GM10847 (cell line): ENCODE results near the gene DPP10.

Experiments
- POLR2A ChIP-seq: IDR thresholded peaks from 2 replicates; pipeline ENCODE4 v1.6.1; 2011; ENCODE audit not compliant: insufficient read length; ENCODE audit errors: extremely low read depth

DPP10 gene

DNA sequence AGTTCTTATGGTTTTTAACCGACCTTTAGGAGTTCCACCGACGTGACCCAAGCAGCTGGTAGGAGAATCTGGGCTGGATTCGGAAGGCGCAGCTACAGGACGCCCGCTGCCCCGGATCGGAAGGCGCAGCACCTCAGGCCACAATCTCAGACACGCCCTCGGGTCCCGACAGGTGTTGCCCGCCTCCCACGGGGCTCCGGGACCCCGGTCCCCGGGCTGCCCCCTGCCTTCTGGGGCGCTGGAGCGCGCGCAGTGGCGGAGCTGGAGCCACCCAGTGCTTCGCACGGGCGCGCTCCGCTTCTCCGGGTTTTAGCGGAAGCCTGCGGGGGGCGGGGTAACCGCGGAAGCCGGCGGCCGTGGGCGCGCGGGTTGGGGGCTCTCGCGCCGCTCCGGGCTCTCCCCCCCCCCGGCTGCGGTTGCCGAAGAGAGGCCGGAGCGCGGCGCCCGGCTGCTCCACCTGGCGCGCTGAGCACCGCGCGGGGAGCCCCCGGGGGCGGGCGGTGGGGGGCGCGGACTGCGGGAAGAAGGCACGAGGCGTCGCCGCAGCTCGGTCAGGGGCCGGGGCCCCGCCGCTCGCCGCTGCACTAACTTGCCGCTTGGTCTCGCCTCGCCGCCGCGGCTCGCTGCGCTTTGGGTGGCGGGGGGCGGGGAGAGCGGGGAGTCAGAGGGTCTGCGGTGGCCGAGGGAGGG is 718.8 kb downstream of the DPP10 start:
- TF ChIP-seq POLR2A, result no peak

DNA sequence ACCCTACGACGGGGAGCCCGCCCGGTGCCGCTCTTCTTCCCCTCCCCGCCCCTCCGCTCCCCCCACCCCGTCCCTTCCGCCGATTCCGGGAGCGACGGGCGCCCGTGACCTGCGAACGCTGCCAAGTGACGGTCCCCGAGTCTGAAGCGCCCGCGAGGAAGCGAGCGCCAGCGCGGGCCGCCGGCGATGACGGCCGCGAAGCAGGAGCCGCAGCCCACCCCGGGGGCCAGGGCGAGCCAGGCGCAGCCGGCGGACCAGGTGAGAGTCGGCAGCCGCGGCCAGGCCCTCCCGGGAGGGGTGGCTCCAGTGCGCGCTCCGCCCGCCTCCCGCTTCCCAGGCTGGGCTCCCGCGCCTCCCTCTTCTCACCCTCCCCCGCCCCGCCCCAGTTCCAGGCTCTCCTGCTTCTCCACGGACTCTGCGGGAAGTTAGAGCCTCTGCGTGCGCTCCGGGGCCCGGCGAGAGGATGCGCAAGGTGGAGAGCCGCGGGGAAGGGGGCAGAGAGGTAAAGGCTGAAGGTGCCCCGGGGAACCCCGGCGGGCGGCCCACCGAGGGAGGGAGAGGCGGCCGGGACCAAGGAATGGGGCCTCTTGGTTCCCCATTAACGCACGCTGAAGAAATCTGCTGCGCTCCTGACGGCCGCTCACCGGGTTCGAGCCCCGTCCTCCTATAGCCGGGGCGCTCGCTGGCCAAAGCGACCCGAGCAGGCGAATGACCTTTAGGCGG is 719.5 kb downstream of the DPP10 start:
- TF ChIP-seq POLR2A, result no peak

DNA sequence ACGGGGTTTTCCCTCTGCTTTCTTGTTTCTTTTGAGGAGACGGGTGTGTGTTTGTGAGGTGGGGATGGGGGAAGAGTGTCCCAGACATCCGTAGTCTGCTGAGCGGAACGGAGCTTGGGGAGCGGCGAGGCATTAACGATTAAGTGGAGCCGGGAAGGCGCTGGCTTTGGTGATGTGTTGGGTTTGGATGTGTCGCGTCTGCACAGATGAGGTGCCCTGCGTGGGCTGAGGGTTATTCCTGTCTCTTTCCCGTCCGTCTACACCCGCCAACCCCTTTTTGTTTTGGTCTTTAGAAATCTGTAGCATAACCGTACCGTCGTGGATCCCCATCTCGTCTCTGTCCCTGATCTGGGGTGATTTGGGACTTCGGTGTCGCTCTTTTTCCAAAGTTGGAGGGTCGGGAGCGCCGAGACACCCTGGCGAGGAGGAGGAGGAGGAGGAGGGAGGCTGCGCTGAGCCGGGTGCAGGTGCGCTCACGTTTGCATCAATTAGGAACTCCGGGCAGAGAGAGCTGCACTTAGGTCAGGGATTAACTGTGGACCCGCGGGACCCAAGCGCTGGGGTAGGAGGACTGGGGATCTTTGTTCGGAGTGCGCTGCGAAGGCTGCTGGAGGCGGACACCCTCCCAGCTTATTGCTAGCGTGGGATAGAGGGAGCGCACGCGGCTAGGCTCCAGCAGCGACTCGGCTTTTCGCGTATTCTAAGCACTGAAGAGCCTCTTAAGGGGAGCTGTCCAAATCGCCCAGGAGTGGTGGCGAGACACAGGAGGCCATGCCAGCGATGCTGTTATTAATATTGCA is 720.3 kb downstream of the DPP10 start:
- TF ChIP-seq POLR2A, result no peak

DNA sequence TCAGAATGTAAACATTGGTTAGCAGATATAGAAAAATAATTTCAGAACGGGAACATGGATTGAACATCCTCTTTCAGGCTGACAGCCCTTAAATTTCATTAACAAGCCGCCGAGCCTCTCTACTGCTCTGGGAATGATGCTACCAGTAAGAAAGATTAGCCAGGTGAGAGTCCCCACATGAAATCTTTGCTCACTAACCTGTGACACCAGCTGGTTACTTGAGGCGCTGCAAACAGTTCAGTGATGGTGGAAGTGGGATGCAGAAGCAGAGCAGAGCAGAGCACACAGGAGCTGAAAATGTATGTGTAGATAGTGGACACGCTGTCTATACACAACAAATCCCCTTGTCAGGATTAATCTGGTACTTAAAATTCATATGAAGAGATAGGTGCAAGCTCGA is 721.1 kb downstream of the DPP10 start:
- no peak for TF ChIP-seq POLR2A

DNA sequence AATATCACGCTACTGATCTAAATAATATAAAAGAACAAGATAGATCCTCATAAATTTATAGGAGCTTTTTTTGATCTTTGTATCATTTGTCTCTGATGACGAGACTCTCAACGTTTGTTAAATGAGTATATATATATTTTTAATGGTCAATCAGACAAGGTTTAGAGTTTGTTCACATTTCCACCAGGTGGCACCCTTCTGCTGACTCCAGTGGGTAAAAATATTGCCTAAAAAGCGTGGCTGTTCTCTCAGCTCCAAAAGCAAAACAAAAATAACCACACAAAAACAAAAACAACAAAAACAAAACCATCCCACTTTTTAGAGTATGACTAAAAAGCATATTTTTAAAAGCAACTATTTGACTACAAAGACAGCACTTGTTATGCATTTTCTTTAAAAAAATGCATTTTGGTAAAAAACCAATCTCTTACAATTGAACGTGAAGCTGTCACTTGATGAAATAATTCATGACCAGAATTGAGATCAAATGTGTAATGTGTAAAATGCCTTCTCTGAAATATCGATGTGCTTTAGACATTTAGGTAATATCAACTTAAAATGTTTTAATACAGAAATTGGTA is 723.2 kb downstream of the DPP10 start:
- TF ChIP-seq POLR2A, result no peak

DNA sequence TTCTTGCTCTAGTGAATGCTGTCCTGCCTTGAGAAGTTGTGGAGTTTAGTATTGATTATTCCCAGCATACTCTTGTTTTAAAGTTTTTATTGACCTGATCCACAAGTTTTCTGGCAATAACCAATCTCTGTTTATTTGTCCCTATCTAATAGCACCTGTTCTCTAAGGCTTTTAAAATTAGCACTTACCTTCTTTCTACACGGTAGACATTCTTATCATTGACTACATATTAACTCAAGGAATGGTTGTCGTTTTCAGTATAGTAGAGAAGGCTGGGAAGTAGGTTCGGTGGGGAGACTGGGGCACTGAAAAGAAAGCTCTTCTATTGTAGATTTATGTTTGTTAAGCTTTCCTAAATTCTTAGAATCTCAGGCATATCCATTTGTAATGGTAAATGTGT is 726.0 kb downstream of the DPP10 start:
- no peak for TF ChIP-seq POLR2A

DNA sequence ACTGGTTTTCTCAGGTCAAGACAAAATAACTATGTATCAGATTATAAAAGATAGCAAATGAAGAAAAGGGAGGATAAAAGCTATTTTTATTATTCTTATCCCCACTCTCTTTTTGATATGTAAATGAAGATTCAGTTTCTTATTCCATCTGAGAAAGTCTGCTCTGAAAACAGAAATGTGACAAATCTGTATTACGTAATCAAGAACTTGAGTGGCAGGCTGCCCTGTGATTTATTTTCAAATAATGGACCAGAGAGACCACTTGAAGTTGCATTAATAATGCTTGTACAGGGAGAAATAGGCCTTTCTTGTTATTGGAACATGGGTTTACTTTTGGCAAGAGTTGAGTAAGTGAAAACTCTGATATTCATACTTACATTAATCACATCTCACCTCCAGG is 727.4 kb downstream of the DPP10 start:
- TF ChIP-seq POLR2A, result no peak

DNA sequence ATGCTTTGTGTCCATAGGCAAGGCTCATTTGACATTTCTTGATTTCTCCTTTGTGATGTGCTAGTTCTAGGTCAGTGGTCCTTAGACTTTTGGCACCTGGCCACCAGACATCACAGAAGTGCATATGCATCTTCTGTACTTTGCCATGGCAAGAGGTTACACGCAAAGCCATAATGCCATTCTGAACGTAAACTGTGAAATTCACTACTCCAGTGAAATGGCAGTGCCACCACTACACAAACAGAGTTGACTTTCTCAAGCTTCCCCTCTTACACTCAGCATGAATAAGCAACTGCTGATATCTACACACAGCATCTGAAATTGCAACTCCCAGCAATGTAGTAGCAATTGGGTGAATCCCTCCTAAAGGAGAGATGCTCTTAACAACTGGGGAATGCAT is 729.3 kb downstream of the DPP10 start:
- TF ChIP-seq POLR2A, result no peak

DNA sequence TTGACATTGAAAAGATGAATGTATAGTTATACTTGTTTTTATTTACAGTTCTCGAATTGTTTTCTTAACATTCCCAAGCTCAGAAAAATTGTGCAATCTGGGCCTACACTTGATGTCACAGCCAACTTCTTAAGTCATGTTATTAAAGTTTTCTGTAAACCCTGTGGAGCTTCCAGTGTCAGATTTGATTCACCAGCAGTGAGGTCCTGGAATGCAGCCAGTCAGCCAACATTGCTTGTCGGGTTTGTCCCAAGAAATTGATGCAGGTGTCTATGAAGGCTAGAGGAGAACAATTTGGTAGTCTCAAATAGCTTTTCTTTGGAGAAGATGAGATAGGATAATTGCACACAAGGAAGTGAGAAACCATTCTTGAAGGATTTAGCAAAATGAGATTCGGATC is 732.2 kb downstream of the DPP10 start:
- TF ChIP-seq POLR2A, result no peak

DNA sequence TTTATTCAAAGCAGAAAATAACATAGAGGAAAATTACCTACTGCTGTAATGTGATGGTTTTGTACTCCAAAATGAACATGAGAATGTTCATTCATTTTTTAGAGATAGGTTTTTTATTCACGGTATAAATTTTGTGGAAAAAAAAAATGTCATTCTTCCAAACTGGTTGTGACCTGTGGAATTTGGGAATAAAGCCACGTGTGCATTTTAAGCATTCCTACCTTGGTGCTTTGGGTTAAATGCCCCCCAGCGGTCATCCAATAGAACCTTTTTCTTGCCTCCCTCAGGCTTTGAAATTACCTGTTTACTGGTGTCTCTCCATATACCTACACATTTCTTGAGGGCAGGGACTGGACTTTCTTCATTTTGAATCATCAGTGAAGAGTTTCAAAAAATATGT is 740.7 kb downstream of the DPP10 start:
- no peak for TF ChIP-seq POLR2A

DNA sequence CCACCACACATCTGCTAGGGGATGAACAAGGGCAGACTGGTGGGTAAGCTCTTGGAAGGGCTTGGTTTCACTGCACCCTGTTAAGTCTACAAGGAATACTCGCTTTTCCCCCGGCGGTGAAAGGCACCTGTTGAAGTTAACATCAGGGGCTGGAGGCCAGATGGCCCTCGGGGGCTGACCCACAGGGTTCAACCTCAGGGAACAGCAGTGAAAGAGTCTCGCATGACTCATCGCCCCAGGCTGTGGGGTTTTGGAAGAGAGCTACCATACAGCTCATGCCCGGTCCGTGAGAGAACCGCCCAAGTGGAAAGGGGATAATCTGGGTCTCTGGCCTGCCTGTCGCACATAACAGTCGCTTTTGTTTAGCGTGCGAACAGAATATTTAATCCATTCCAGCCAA is 748.0 kb downstream of the DPP10 start:
- no peak for TF ChIP-seq POLR2A

DNA sequence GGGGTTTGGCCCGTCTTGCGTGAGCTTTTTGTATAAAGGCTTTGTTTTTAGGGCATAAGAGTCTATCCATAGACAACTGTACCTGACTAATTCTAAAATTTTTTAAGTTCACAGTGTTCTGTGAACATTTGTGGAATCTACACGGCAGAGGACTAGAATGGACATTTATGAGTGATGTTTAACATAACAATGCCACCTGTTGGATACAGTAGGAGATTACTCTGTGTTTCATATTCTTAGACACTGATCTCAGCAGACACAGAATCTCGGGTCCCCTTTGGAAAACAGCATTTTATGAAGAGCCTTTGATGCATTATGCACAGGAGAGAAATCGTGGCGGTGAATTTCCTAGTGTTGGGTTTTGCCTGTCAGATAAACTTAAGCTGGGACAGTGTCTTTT is 752.2 kb downstream of the DPP10 start:
- no peak for TF ChIP-seq POLR2A

DNA sequence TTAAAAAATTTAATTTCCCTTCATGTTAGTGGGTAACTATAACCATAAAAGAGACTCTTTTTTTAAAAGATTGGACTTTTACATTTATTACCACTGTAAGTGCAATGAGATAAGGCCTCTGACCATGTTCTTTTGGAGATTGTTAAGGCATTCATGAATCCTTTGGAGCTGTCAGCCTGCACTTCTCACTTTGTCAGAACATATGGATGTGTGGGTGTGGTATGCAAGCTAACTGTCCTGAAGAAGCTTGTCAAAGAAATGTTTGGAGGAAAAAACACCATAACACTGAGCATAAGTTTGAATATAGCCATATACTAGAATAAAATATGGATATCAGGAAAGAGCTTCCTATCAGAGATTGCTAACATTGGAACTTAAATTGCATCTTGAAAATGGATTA is 754.1 kb downstream of the DPP10 start:
- TF ChIP-seq POLR2A, result no peak

DNA sequence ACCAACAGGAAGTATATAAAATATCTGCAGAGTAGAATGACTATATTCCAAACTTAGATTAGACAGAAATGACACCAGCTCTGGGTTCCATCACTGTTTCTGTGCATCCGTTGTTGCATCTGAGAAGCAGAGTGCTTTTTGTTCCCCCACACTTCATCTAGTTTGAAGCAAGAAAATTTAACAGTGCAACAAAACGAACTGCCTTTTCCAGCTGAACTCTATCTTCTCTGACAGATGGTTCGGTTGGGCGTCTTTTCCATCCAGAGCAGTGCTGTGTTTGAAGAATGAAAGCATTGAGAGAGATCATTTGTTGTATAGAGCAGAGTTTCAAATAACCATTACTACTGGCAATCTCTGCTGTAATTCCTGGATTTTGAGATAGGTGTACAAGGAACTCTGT is 757.5 kb downstream of the DPP10 start:
- TF ChIP-seq POLR2A, result no peak

DNA sequence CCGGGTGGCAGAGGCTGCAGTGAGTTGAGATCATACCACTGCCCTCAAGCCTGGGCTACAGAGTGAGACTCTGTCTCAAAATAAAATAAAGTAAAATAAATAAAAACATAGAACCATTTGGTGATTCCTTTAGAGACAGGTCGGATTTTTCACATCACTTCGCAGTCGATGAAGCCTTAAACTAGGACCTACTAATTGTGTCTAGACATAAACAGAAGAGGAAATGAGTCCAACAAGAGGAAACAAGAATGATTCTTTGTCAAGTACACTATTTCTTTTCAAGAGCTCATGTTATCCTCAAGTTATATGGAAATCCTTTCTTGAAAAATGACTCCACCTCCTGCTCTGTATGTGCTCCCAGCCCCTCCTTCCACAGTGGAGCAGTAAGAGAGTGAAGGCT is 758.9 kb downstream of the DPP10 start:
- no peak for TF ChIP-seq POLR2A
